GM19438 (cell line): ENCODE data around the gene CSF3.

Source experiments
- ATAC-seq: cut with Tn5 transposase; IDR thresholded peaks from one replicate; pipeline ENCODE4 v1.9.1; 2021; ENCODE audit warnings: low read depth; ENCODE audit not compliant: unreplicated experiment

Gene CSF3

GRCh38 chr17:40022961-40023541 is 7.8 kb downstream of the CSF3 start:
- ATAC-seq, result no peak

GRCh38 chr17:40023590-40024292 is 8.5 kb downstream of the CSF3 start:
- ATAC-seq, result no peak

- ATAC-seq, result no peak
Observed at GRCh38 chr17:40024901-40025300, 9.7 kb downstream of the CSF3 start.

GRCh38 chr17:40025559-40025958 is 10.3 kb downstream of the CSF3 start:
- no peak for ATAC-seq

- ATAC-seq, result no peak
Observed at GRCh38 chr17:40025991-40026815, 11.0 kb downstream of the CSF3 start.

GRCh38 chr17:40026816-40027613 is 11.8 kb downstream of the CSF3 start:
- no peak for ATAC-seq

GRCh38 chr17:40027614-40028012 is 12.4 kb downstream of the CSF3 start:
- no peak for ATAC-seq

- ATAC-seq, result no peak
Observed at GRCh38 chr17:40028595-40028994, 13.4 kb downstream of the CSF3 start.

GRCh38 chr17:40031706-40032105 is 16.5 kb downstream of the CSF3 start:
- no peak for ATAC-seq

GRCh38 chr17:40032322-40033320 is 17.4 kb downstream of the CSF3 start:
- no peak for ATAC-seq

GRCh38 chr17:40033339-40033738 is 18.1 kb downstream of the CSF3 start:
- ATAC-seq, result no peak

- ATAC-seq, result no peak
Observed at GRCh38 chr17:40034426-40035161, 19.4 kb downstream of the CSF3 start.

GRCh38 chr17:40035162-40035559 is 19.9 kb downstream of the CSF3 start:
- no peak for ATAC-seq

- ATAC-seq, result no peak
Observed at GRCh38 chr17:40038882-40039513, 23.8 kb downstream of the CSF3 start.

GRCh38 chr17:40041196-40041595 is 26.0 kb downstream of the CSF3 start:
- ATAC-seq, result no peak

- no peak for ATAC-seq
Observed at GRCh38 chr17:40056379-40057015, 41.3 kb downstream of the CSF3 start.

GRCh38 chr17:40058186-40058784 is 43.0 kb downstream of the CSF3 start:
- ATAC-seq, result no peak

GRCh38 chr17:40058865-40059264 is 43.6 kb downstream of the CSF3 start:
- no peak for ATAC-seq
